GM18517 (cell line): ENCODE results near the gene SMIM41.

Experiments
- ATAC-seq: cut with Tn5 transposase; IDR thresholded peaks from one replicate; pipeline ENCODE4 v1.9.1; 2021; ENCODE audit warnings: mild to moderate bottlenecking, moderate library complexity; ENCODE audit not compliant: unreplicated experiment

The SMIM41 gene

DNA sequence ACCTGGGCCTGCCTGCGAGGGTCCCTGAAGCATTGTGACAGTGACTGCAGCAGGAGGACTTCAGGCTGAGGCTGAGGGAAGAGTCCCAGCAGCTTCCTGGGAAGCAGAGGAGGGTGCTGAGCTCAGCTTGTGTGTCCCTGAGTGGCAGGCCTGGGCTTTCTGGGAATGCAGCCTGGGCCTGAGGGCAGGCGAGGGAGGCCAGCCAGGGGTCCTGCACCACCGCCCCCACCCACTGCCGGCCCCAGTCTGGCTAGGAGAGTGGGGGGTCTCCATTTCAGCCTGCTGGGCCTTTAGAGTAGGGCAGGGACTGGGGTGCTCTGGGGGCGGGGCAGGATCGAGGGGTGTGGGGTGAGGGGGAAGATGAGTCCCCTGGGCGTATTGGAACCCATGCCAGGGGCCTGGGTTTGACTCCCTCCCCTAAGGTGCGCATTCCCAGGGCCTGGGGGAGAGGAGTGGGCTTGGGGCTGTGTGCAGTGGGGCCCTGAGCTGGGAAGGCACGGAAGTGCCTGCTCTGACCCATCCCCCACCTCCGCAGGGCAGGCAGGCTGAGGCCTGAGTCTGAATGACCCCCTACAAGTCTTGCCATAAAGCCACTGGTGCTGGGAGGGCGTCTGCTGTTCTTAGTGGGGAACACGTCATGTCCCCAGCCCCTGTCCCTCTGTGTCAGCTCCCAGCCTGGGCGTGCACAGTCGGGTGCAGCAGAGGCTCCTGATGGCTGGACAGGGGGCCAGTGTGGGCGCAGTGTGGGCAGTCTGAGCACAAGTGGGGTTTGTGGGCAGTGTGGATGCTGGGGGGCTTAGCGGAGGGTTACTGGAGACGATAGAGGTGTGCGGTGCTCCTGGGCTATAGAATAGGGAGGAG lies 66.0 kb downstream of the SMIM41 start:
- no peak for ATAC-seq

DNA sequence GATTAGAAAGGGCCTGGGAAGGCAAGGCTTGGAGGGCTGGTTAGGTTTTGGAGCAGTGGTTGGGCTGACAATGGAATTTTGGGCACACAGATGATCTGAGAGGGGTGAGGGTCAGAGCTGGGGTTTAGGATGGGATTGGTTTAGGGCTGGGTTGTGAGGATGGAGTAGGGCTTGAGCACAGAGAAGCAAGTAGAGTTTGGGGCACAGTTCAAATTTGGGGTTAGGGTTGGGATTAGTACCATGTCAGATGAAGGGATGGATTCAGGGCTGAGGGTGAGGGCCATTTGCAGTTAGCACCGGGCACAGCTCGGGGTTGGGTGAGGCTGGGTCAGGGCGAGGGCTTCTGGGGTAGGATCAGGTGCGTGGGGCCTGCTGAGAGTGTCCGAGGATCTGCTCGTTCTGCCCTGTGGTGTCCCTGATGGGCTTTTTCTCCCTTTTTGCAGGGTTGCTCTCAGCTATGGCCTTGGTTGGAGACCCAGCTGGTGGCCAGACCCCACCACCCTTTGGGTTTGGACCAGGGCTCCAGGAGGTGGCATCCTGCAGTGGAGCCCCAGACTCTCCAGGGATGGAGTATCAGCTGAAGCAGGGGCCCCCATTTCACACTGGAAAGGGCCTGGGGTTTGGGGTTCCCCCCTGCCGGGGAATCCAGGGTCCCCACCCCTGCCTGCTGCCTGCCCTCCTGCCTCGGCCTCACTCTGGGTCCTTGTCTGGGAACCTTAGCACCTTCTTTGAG lies 66.8 kb downstream of the SMIM41 start:
- ATAC-seq = no peak

DNA sequence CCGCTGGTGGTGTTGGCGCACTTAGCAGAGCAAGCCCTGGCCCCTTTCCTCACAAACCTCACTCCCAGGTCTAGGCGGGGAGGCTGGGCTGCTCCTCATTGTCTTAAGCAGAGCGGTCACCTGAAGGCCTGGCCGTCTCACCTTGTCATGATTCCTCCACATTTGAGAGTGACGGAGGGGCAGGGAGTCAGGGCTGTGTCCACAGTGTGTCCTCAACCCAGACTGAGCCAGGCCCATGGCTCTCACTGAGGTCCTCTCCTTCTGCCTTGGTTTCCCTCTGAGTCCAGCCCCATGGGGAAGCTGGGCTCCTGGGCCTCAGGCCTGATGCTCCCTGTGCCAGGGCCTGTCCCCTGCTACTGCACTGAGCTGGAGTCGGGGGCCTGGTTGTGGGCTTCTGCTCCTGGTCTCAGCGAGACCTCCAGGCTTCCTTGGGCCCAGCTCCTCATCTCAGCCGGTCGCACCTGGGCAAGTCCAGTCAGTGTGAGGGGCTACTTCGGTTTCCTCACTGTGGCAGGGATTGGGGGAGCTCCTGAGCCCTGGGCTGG lies 67.4 kb downstream of the SMIM41 start:
- ATAC-seq = no peak

GRCh38 chr12:52147367-52147963 lies 68.0 kb downstream of the SMIM41 start:
- no peak for ATAC-seq

- ATAC-seq = no peak
These were observed 68.5 kb downstream of the SMIM41 start for GRCh38 chr12:52147964-52148463.

GRCh38 chr12:52148464-52149181 lies 69.1 kb downstream of the SMIM41 start:
- no peak for ATAC-seq

DNA sequence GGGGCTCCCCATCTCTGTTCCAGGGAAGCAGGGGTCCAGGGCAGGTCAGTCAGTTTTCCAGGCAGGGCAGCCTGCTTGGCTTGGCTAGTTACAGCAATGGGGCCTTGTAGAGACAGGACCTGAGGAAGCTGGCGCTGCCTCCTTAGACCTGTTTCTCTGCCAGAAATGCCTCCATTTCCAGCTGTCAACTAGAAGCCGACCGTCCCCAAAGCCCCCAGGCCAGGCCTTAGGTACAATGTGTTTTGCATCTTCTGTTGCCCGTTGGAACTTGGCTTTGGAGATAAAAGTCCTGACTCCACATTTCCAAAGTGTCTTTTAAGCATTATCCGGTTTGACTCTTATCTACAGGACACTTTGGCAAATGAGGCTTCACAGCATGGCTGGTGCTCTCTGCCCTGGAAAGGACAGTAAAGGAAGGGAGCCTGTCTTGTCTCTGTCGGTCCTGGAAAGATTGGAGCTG lies 69.7 kb downstream of the SMIM41 start:
- no peak for ATAC-seq

GRCh38 chr12:52149651-52150241 lies 70.2 kb downstream of the SMIM41 start:
- ATAC-seq = no peak

DNA sequence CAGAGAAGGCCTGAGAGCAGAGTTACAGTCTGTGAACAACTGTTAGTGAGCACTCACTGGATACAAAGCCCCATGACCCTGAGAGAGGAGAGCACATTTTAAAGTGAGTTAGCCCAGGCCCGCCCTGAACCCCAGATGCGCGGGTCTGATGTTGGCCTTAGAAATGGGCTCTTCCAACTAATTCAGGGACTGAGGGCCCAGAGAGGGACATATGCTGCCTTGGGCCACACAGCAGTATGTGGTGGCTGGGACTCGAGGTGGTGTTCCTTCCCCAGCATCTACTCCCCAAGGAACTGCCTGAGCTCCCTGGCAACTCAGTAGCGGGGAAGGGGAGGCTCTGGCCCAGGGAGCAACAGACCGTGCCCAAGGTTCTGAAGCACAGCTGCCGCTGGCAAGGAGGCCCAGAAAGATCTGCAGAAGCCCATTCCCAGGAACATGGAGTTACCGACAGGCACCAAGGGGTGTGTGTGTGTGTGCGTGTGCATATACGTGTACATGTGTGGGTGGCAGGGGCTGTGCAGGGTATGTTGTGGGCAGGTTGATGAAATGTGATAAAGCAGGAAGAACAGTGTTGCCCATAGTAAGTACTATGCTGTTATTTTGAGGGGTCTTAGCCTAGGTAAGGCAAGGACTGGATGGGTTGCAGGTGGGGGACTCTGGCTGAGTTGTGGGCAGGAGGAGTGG lies 71.8 kb downstream of the SMIM41 start:
- no peak for ATAC-seq

DNA sequence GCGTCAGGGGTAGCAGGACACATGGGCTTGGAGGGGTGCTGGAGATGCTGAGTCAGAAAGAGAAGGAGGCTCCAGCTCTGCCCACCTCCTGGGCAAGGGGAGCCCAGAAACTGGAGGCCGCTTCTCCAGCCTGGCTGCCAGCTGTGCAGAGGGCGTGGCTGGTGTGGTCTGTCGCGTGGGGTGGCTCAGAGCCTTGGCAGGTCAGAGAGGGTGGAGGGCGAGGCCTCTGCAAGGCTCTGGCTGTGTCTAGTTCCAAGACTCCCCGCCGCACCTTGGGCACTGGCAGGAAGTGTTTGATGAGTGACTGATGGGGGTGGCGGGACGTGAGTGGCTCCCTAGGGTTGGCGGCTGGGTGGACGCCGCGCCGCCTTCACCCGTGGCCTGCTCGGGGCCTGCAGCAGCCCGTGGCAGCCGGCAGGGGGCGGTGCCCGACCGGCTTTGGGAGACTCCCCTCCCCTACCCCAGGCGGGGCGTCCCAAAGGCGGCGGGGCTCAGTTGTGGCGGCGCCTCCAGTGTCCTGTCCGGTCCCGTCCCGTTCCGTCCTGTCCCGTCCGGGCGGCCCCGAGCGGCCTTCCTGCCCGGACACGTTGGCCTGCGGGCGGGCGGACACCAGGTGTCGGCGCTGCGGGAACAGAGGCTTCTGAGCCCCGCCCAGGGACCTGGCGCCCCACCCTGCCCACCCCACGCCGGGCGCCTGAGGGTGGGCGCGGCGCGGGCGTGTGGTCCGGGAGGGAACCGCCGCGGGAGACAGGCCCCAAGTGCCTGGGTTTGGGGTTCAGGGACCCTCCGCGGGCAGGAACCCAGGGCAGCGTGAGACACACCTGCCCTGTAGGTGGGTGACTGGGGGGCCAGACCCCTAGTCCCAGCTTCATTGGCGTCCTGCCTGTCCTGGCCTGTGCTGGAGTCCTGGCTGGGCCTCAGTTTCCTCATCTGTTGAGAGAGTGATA lies 72.6 kb downstream of the SMIM41 start:
- no peak for ATAC-seq

GRCh38 chr12:52152905-52153317 lies 73.4 kb downstream of the SMIM41 start:
- ATAC-seq = no peak

DNA sequence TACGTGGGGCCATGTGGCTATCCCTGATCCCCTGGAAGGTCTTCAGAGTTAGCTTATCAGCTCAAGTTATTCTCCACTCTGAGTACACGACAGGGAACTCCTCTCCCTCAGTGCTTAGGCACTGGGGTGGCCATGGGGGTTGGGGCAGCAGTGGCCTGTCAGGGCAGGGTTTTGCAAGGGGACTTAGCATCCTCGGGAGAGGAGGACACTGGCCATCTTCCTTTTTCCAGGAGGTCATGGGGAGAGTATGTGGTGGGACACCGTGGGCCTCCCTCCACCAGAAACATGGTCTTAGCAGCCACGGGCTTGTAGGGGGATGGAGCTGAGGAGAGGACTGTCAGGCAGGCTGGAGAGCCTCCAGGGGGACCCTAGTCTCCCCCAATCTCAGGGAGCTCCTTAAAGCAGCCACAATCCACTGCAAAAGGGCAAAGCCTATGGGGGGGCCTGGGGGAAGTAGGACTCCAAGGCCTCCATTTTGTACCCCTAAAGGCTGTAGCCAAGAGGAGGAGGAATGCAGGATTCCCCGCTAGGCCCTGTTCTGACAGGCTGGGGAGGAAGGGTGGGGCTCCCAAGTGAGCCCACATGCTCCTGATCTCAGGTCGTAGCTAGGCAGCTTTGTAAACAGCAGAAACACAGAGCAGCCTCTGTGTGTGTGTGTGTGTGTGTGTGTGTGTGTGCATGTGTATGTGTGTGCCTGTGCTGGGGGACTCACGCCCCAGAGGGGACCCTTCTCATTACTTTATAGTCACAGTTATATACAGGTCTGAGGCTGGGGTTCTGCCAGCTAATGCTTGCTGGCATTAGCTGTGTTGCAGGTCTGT lies 75.8 kb downstream of the SMIM41 start:
- ATAC-seq = no peak

DNA sequence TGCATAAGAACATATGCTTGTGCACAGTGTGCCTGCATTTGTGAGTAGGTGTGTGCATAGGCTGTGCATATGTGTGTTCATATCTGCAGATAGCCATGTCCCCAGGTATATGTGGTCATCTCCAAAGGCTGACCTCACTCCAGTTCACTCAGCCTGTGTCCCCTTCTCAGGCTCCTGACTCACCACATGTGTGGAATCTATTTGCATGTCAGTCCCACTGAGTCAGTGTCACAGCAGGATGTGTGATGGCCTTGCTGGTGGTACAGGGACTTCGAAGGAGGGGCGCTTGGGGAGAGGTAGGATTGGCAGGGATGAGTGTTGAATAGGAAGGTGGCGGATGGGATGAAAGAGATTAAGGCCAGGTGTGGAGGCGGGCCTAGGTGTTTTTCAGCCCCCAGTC lies 76.8 kb downstream of the SMIM41 start:
- ATAC-seq = no peak

GRCh38 chr12:52156757-52157565 lies 77.5 kb downstream of the SMIM41 start:
- ATAC-seq = no peak

- no peak for ATAC-seq
These were observed 78.2 kb downstream of the SMIM41 start for GRCh38 chr12:52157566-52158150.
